Central memory CD8-positive, alpha-beta T cell (primary cell): ENCODE results near the gene TMEM8B.

Source experiments
- ATAC-seq: fragments of 150-1000 bp; cut with Tn5 transposase; replicated peaks from 2 replicates; pipeline ENCODE4 v1.10.0; 2022; ENCODE audit warnings: mild to moderate bottlenecking, moderate FRiP score, moderate number of reproducible peaks; ENCODE audit not compliant: poor library complexity, severe bottlenecking; ENCODE audit errors: extremely low read depth
- DNase-seq, 2 donors: peaks; one replicate each; pipeline ENCODE4 v3.0.0; 2021; ENCODE audit warnings: low spot score in 2 of 2
- H3K27ac Mint-ChIP-seq: one replicate; pipeline ENCODE4 v1.8.0; 2022; ENCODE audit warnings: low read depth, mild to moderate bottlenecking, moderate library complexity, mixed read lengths
- H3K27me3 Mint-ChIP-seq: one replicate; pipeline ENCODE4 v1.8.0; 2022; ENCODE audit warnings: mixed read lengths
- H3K36me3 Mint-ChIP-seq: one replicate; pipeline ENCODE4 v1.8.0; 2022; ENCODE audit warnings: mild to moderate bottlenecking, moderate library complexity, mixed read lengths; ENCODE audit not compliant: insufficient read depth
- H3K4me1 Mint-ChIP-seq: one replicate; pipeline ENCODE4 v1.8.0; 2022; ENCODE audit warnings: mixed read lengths
- H3K4me3 Mint-ChIP-seq: one replicate; pipeline ENCODE4 v1.8.0; 2022; ENCODE audit warnings: mild to moderate bottlenecking, moderate library complexity, mixed read lengths
- H3K9me3 Mint-ChIP-seq: one replicate; pipeline ENCODE4 v1.8.0; 2022; ENCODE audit warnings: mixed read lengths

TMEM8B gene

DNA sequence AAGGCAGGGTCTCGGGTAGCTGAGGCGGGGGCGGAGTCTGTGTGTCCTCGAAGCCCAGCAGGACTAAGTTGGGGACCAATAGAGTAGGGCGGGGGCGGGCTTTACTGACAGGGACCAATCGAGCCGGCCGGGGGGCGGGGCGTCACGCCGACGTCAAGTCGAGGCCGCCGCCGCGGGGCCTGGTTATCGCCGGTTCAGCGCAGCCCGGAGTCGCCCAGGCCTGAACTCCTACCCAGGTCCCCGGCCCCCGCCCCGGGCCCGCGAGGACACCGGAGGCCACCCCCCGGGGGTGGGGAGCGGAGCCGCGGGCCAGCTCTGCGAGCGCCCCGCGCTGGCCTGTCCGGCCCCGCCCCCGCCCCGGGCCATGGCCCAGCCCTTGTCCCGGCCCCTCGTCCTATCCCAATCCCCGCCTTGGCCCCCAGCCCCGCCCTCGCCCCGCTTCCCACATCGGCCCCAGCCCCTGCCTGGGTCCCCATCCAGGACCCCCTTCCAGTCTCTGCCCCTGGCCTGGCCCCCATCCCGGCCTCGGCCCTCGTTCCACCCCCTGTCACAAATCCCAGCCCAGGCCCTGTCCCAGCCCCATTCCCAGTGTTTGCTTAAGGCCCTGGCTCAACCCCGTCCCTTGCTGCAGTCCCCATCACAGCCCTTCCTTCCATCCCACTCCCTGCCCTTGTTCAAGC lies at the start of gene TMEM8B:
TMEM8B (plus strand) TSS at position 145 of the 680 bp plus-strand sequence; CDS start at position 365, 220 bp downstream.
- Mint-ChIP-seq H3K36me3 (peaks cover 5% of the 10 kb centered on the region), H3K27ac (peak within 1 kb of the TSS; percentile 96), H3K4me3 (peak within 1 kb of the TSS; percentile 89), H3K9me3 (no peaks in the 10 kb centered on the region), H3K27me3 (no peaks in the 10 kb centered on the region), H3K4me1 (peaks cover 38% of the 10 kb centered on the region)
- peak; percentile 79 to 80 for DNase-seq
- ATAC-seq: peak; percentile 96

DNA sequence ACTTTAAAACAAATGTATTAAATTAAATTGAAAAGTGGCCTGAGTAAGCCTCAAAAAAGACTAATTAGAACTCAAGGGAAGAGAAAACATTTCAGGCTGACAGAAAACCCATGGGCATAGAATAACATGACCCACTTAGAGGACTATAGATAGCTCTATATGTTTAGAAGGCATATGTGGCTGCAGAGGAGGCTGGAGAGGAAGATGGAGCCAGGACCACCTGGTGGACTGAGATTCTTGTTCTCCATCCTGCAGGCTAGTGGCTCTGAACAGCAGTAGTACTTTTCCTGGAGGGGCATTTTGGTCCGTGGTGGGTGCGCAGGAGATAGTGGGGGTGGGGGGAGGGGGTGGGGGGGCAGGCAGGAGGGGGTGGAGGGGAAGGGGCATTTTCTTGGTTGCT lies 48.0 kb upstream of the TMEM8B start:
- Mint-ChIP-seq H3K36me3 (peaks cover 9% of the 10 kb centered on the region), H3K27me3 (no peaks in the 10 kb centered on the region), H3K9me3 (no peaks in the 10 kb centered on the region), H3K4me1 (peaks cover 5% of the 10 kb centered on the region), H3K4me3 (no peak overlapping the region), H3K27ac (no peak overlapping the region)
- ATAC-seq (no peak), DNase-seq (no peak)

DNA sequence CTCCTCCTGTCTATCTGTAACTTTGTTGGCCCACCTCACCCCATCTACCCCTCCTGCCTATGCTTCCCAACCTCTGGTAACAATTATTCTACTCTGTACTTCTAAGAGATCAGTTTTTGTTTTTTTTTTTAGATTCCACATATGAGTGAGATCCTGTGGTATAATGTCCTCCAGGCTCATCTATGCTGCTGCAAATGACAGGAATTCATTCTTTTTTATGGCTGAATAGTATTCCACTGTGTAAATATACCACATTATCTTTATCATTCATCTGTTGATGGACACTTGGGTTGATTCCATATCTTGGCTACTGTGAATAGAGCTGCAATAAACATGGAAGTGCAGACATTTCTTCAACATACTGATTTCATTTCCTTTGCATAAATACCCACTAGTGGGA lies 45.6 kb upstream of the TMEM8B start:
- no peak overlapping the region for H3K4me3 Mint-ChIP-seq

GRCh38 chr9:35789541-35789940 lies 39.5 kb upstream of the TMEM8B start:
- Mint-ChIP-seq H3K4me1 (peaks cover 12% of the 10 kb centered on the region), H3K27me3 (no peaks in the 10 kb centered on the region), H3K4me3 (no peak overlapping the region), H3K9me3 (no peaks in the 10 kb centered on the region), H3K27ac (no peak overlapping the region), H3K36me3 (peaks cover 13% of the 10 kb centered on the region)
- DNase-seq (no peak), ATAC-seq (no peak)

More for the DNA sequence above, 45.6 kb upstream of the TMEM8B start:
- H3K36me3 Mint-ChIP-seq: peaks cover 14% of the 10 kb centered on the region
- peaks cover 5% of the 10 kb centered on the region for H3K4me1 Mint-ChIP-seq
- H3K27ac Mint-ChIP-seq: no peak overlapping the region
- no peaks in the 10 kb centered on the region for H3K27me3 Mint-ChIP-seq
- DNase-seq (no peak), ATAC-seq (no peak)
- H3K9me3 Mint-ChIP-seq: no peaks in the 10 kb centered on the region

DNA sequence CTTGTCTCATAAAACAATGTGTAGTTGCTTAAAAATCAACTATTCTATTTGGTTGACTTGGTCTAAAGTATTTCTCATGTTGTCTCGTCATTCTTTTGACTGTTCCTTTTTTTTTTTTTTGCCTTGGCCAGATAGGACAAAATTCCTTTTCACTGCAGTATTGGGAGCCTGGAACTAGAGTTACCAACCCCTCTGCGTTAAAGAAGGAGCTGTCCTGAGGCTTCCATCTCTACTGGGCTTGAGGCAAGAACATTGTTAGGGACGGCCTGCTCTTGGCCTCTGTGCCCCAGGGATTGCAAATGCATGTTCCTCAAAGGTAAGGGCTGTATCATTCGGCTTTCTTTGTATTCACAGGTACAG lies 39.0 kb upstream of the TMEM8B start:
- no peaks in the 10 kb centered on the region for H3K9me3 Mint-ChIP-seq
- no peak for DNase-seq
- H3K27me3 Mint-ChIP-seq: no peaks in the 10 kb centered on the region
- no peak for ATAC-seq
- peaks cover 13% of the 10 kb centered on the region for H3K4me1 Mint-ChIP-seq
- H3K36me3 Mint-ChIP-seq: peaks cover 13% of the 10 kb centered on the region
- H3K27ac Mint-ChIP-seq: peak overlapping the region; percentile 61
- H3K4me3 Mint-ChIP-seq: no peak overlapping the region

DNA sequence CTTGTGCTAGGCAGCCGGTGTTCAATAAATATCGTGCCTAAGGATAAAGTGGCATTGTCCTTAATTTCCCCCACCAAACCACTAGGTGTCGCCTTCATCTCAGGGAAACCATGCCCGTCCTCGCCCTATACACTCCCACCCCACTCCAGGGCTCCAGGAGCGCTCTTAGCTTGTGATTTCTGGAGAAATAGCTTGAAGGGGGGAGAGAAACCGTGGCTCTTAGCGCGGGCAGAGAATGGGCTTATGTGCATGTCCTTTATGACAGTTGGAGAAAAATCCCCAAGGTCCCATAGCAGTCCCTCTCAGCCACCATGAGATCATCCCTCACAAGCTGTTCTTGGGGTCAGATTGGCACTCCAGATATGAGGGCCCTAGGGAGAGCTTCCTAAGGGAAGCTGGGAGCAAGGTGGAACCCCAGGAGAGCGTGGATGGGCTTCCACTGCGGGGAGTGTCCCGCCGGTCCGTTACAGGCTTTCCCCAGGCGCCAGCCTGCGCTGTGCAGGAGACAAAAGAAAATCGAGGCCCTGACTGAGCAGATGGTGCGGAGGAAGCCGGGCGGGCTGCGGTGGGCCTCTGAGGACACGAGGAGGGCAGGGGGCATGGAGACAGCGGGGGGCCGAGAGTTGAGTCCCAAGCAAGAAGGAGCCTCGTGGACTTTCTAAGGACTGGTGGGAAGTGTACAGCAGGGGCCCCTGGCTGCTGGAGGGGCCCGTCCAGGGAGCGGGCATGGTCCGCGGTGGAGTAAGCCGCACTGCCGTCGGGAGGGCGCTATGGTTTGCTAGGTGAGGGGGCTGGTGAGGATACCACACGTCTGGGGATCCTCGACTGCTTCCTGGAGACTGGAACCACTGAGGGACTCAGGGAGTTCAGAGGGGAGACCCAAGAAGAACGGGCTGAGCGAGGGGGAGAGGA lies 38.4 kb upstream of the TMEM8B start:
- Mint-ChIP-seq H3K27me3 (no peaks in the 10 kb centered on the region), H3K9me3 (no peaks in the 10 kb centered on the region), H3K4me1 (peaks cover 13% of the 10 kb centered on the region), H3K4me3 (no peak overlapping the region), H3K27ac (peak overlapping the region; percentile 61), H3K36me3 (peaks cover 15% of the 10 kb centered on the region)
- DNase-seq (peak; percentile 36 to 51), ATAC-seq (peak; percentile 80)

DNA sequence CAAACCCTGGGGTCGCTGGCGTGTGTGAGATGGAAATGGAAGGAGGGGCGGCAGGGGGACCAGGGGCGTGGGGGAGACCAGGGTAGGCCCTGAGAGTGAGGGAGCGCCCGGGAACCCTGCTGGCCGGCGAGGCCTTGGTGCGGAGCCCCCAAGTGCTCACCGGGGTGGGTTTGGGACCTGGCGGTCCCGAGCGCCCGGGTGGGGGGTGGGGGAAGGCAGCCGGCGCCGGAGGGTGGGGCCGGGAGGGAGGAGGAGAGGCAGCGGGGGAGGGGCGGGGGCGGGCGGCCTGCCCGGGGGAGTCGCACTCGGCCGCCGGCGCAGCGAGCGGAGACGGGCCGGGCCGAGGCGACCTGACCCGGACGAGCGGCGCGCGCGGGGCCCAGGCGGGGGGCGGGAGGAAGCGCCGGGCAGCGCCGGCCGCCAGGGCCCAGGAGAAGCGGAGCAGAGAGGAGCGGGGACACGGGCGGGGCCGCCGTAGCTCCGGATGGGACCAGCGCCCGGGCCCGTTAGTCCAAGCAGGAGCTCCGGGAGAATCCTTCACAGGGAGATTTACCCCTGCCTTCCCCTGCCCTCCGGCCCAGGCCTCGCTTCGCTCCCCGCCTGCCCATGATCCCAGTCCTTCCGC lies 37.6 kb upstream of the TMEM8B start, which contains the start of gene NPR2:
NPR2 (plus strand) TSS at position 295 of the 625 bp plus-strand sequence. CDS start 818 bp downstream, outside the sequence.
- DNase-seq: no peak
- Mint-ChIP-seq H3K9me3 (no peaks in the 10 kb centered on the region), H3K27me3 (no peaks in the 10 kb centered on the region), H3K36me3 (peaks cover 14% of the 10 kb centered on the region), H3K27ac (peak within 1 kb of the TSS; percentile 61), H3K4me3 (no peak within 1 kb of the TSS), H3K4me1 (peaks cover 13% of the 10 kb centered on the region)
- ATAC-seq: no peak

GRCh38 chr9:35792024-35792813 lies 36.8 kb upstream of the TMEM8B start:
- Mint-ChIP-seq H3K4me1 (peaks cover 13% of the 10 kb centered on the region), H3K36me3 (peaks cover 10% of the 10 kb centered on the region), H3K4me3 (no peak overlapping the region), H3K27ac (no peak overlapping the region), H3K9me3 (no peaks in the 10 kb centered on the region), H3K27me3 (no peaks in the 10 kb centered on the region)
- no peak for DNase-seq
- no peak for ATAC-seq

DNA sequence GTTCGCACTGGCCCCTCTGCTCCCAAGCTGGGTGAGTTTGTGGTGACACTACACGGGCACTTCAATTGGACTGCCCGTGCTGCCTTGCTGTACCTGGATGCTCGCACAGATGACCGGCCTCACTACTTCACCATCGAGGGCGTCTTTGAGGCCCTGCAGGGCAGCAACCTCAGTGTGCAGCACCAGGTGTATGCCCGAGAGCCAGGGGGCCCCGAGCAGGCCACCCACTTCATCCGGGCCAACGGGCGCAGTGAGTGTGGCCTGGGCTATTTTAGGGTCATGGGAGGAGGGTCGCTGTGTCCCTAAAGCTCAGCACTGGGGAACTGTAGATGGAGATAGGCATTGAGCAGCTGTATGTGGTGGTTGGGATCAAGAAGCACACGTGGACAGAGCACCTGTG lies 36.2 kb upstream of the TMEM8B start:
- H3K36me3 Mint-ChIP-seq: peaks cover 7% of the 10 kb centered on the region
- peaks cover 13% of the 10 kb centered on the region for H3K4me1 Mint-ChIP-seq
- DNase-seq (no peak), ATAC-seq (no peak)
- H3K4me3 Mint-ChIP-seq: no peak overlapping the region
- H3K9me3 Mint-ChIP-seq: no peaks in the 10 kb centered on the region
- no peaks in the 10 kb centered on the region for H3K27me3 Mint-ChIP-seq
- no peak overlapping the region for H3K27ac Mint-ChIP-seq

- H3K9me3 Mint-ChIP-seq: no peaks in the 10 kb centered on the region
- peaks cover 7% of the 10 kb centered on the region for H3K36me3 Mint-ChIP-seq
- H3K4me3 Mint-ChIP-seq: no peak overlapping the region
- no peaks in the 10 kb centered on the region for H3K27me3 Mint-ChIP-seq
- H3K27ac Mint-ChIP-seq: peak overlapping the region; percentile 2
- no peak for DNase-seq
- peaks cover 13% of the 10 kb centered on the region for H3K4me1 Mint-ChIP-seq
- no peak for ATAC-seq
Observed at GRCh38 chr9:35793461-35793860, 35.6 kb upstream of the TMEM8B start.

DNA sequence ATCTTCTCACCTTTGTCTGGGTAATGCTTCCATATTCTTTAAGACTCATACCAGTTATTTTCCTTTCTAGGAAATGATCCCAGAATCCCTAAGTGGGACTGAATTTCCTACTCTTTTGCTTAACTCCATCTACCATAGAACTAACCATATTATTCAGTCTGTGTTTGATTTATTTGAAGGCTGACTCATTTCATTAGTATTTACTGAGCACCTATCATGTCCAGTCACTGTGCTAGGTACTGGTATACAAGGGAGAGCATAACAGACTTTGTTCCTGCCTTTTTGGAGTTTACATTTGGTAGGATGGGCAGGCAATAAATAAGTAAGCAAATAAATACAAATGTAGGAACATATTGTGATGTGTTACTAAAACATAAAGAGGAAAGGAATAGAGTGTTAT lies 33.3 kb upstream of the TMEM8B start:
- Mint-ChIP-seq H3K36me3 (peaks cover 9% of the 10 kb centered on the region), H3K9me3 (no peaks in the 10 kb centered on the region), H3K4me1 (peaks cover 13% of the 10 kb centered on the region), H3K4me3 (no peak overlapping the region), H3K27me3 (no peaks in the 10 kb centered on the region), H3K27ac (no peak overlapping the region)
- ATAC-seq: no peak
- no peak for DNase-seq
